Neuronal stem cell (in vitro differentiated cells): ENCODE data around the gene UGCG.

Source experiments
- DNase-seq: peaks from one replicate; pipeline ENCODE4 v3.0.0-alpha.2; 2013; ENCODE audit warnings: low spot score
- H2AFZ ChIP-seq: one replicate; pipeline ENCODE4 v1.6.1; 2013; ENCODE audit warnings: mild to moderate bottlenecking, low read length, inconsistent platforms
- H2AK5ac ChIP-seq: 2 replicates; pipeline ENCODE4 v1.6.1; 2013; ENCODE audit warnings: low read depth, mild to moderate bottlenecking, inconsistent platforms, low read length, moderate library complexity, mixed read lengths
- H2BK120ac ChIP-seq: 2 replicates; pipeline ENCODE4 v1.6.1; 2013; ENCODE audit warnings: low read depth, mild to moderate bottlenecking, inconsistent platforms, low read length, moderate library complexity, mixed read lengths
- H2BK12ac ChIP-seq: one replicate; pipeline ENCODE4 v1.6.1; 2013; ENCODE audit warnings: low read length, inconsistent platforms
- H2BK15ac ChIP-seq: 2 replicates; pipeline ENCODE4 v1.6.1; 2013; ENCODE audit warnings: mild to moderate bottlenecking, low read length, inconsistent platforms, mixed read lengths
- H2BK5ac ChIP-seq: one replicate; pipeline ENCODE4 v1.6.1; 2013; ENCODE audit warnings: inconsistent platforms, mild to moderate bottlenecking, low read length, moderate library complexity
- H3K14ac ChIP-seq: one replicate; pipeline ENCODE4 v1.6.1; 2013; ENCODE audit warnings: low read length, inconsistent platforms
- H3K18ac ChIP-seq: 2 replicates; pipeline ENCODE4 v1.6.1; 2013; ENCODE audit warnings: low read length, inconsistent platforms
- H3K23ac ChIP-seq: 2 replicates; pipeline ENCODE4 v1.6.1; 2013; ENCODE audit warnings: low read depth, mild to moderate bottlenecking, mixed read lengths, low read length, inconsistent platforms; ENCODE audit not compliant: poor library complexity
- H3K27ac ChIP-seq: replicated peaks from 3 replicates; pipeline ENCODE4 v1.5.1; 2013; ENCODE audit warnings: low read length, inconsistent platforms
- H3K27me3 ChIP-seq, 3 experiments: 2 replicates each; pipeline ENCODE4 v1.6.1; 2013; ENCODE audit warnings: low read length in 3 of 3, mild to moderate bottlenecking in 2 of 3, inconsistent platforms in 1 of 3, low read depth in 1 of 3, mixed read lengths in 1 of 3, moderate library complexity in 1 of 3; ENCODE audit not compliant: control insufficient read depth in 3 of 3, insufficient read depth in 3 of 3
- H3K36me3 ChIP-seq, 2 donors: replicated peaks in 1 of 2; 2 replicates each; pipeline ENCODE4 v1.6.1; 2013; ENCODE audit warnings: low read length in 2 of 2; ENCODE audit not compliant: control insufficient read depth in 2 of 2, insufficient read depth in 2 of 2
- H3K4ac ChIP-seq: 2 replicates; pipeline ENCODE4 v1.6.1; 2013; ENCODE audit warnings: inconsistent platforms, mild to moderate bottlenecking, low read length, moderate library complexity
- H3K4me1 ChIP-seq, 2 donors: 1 replicate in 1 of 2; 2 replicates in 1 of 2; pipeline ENCODE4 v1.6.1; 2013; ENCODE audit warnings: low read length in 2 of 2, low read depth in 1 of 2; ENCODE audit not compliant: control insufficient read depth in 2 of 2, insufficient read depth in 1 of 2
- H3K4me2 ChIP-seq: one replicate; pipeline ENCODE4 v1.6.1; 2013; ENCODE audit warnings: mild to moderate bottlenecking, low read length, inconsistent platforms; ENCODE audit not compliant: insufficient read depth, poor library complexity, severe bottlenecking
- H3K4me3 ChIP-seq, 2 donors: 2 replicates each; pipeline ENCODE4 v1.5.1; 2013; ENCODE audit warnings: low read length in 2 of 2, mild to moderate bottlenecking in 2 of 2, inconsistent platforms in 1 of 2, moderate library complexity in 1 of 2
- H3K79me1 ChIP-seq: one replicate; pipeline ENCODE4 v1.6.1; 2013; ENCODE audit warnings: low read depth, mild to moderate bottlenecking, inconsistent platforms, low read length, moderate library complexity
- H3K9ac ChIP-seq: one replicate; pipeline ENCODE4 v1.6.1; 2013; ENCODE audit warnings: mild to moderate bottlenecking, low read depth, low read length, inconsistent platforms; ENCODE audit not compliant: poor library complexity
- H3K9me3 ChIP-seq, 2 donors: replicated peaks in 1 of 2; 2 replicates each; pipeline versions ENCODE3 to v1.6.1; 2013; ENCODE audit warnings: low read length in 2 of 2, mild to moderate bottlenecking in 2 of 2, inconsistent platforms in 1 of 2, low read depth in 1 of 2, mixed read lengths in 1 of 2, moderate library complexity in 1 of 2; ENCODE audit not compliant: control insufficient read depth in 2 of 2, insufficient read depth in 1 of 2
- H4K8ac ChIP-seq: one replicate; pipeline ENCODE4 v1.6.1; 2013; ENCODE audit warnings: low read depth, mild to moderate bottlenecking, inconsistent platforms, low read length, moderate library complexity
- H4K91ac ChIP-seq: one replicate; pipeline ENCODE4 v1.6.1; 2013; ENCODE audit warnings: low read length, low read depth, mild to moderate bottlenecking, inconsistent platforms; ENCODE audit not compliant: poor library complexity
- WGBS, 2 donors: extraction: QIAGEN DNeasy Blood & Tissue Kit; methylation state at CpG; one replicate each; pipeline ENCODE4 v1.1.7; 2013; ENCODE audit warnings: missing lambda C conversion rate in 2 of 2, mixed read lengths in 1 of 2; ENCODE audit not compliant: insufficient read length in 2 of 2, insufficient replicate concordance in 1 of 2; ENCODE audit errors: extremely low coverage in 2 of 2; 5-methylcytosine and 5-hydroxymethylcytosine counted together

The UGCG gene

DNA sequence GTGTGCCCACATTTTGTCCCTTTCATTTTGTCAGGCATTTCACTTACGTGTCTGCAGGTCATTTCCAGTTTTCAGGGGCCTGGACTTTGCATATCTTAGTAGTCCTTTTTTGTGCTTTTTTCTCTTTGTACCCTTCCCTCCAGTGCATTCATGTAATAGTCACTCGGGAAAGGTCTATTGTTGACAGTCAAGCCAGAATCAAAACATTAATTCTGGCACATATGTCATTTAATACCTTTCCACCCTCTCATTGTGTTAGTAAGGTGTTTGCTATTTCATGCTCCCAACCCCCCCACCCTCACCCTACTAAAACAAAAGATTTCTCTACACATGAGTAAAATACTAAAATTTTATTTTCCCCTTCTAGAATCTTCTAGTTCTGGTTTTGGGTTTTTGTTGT is 42.7 kb downstream of the UGCG start:
- no peak overlapping the region for H3K4ac ChIP-seq
- peaks cover 0 to 17% of the 10 kb centered on the region in 2 donors for H3K36me3 ChIP-seq
- no peak overlapping the region for H4K8ac ChIP-seq
- H2BK120ac ChIP-seq: no peak overlapping the region
- no peak overlapping the region for H2AK5ac ChIP-seq
- H4K91ac ChIP-seq: no peak overlapping the region
- H3K23ac ChIP-seq: no peak overlapping the region
- H3K27me3 ChIP-seq: no peaks in the 10 kb centered on the region
- H3K9ac ChIP-seq: no peak overlapping the region
- H2BK15ac ChIP-seq: no peak overlapping the region
- no peak overlapping the region for H3K4me3 ChIP-seq
- no peak overlapping the region for H2BK12ac ChIP-seq
- no CpG with 5 or more reads among the region's 2 CpGs for WGBS, 2 donors
- H3K4me1 ChIP-seq: no peaks in the 10 kb centered on the region
- no peaks in the 10 kb centered on the region for H3K79me1 ChIP-seq
- no peak overlapping the region for H3K18ac ChIP-seq
- no peak overlapping the region for H3K14ac ChIP-seq
- no peaks in the 10 kb centered on the region for H3K9me3 ChIP-seq
- no peak overlapping the region for H2BK5ac ChIP-seq
- H3K4me2 ChIP-seq: no peak overlapping the region
- DNase-seq: no peak
- H2AFZ ChIP-seq: no peak overlapping the region
- no peak overlapping the region for H3K27ac ChIP-seq

GRCh38 chr9:111940697-111941096 is 44.1 kb downstream of the UGCG start:
- no peak overlapping the region for H3K4ac ChIP-seq
- H2AFZ ChIP-seq: no peak overlapping the region
- H2BK5ac ChIP-seq: no peak overlapping the region
- H2AK5ac ChIP-seq: no peak overlapping the region
- no peaks in the 10 kb centered on the region for H3K9me3 ChIP-seq
- no peaks in the 10 kb centered on the region for H3K4me1 ChIP-seq
- H4K8ac ChIP-seq: no peak overlapping the region
- H3K36me3 ChIP-seq: peaks cover 0 to 3% of the 10 kb centered on the region in 2 donors
- H3K14ac ChIP-seq: no peak overlapping the region
- no peak overlapping the region for H3K4me2 ChIP-seq
- H3K27me3 ChIP-seq: no peaks in the 10 kb centered on the region
- no peak overlapping the region for H3K23ac ChIP-seq
- no peak overlapping the region for H3K27ac ChIP-seq
- H3K79me1 ChIP-seq: no peaks in the 10 kb centered on the region
- no peak for DNase-seq
- no peak overlapping the region for H4K91ac ChIP-seq
- no CpG with 5 or more reads among the region's 3 CpGs for WGBS, 2 donors
- no peak overlapping the region for H2BK15ac ChIP-seq
- no peak overlapping the region for H2BK120ac ChIP-seq
- H2BK12ac ChIP-seq: no peak overlapping the region
- no peak overlapping the region for H3K9ac ChIP-seq
- H3K4me3 ChIP-seq: no peak overlapping the region
- H3K18ac ChIP-seq: no peak overlapping the region

- Histone ChIP-seq H3K9ac (no peak overlapping the region), H3K23ac (no peak overlapping the region), H2BK5ac (no peak overlapping the region), H2AFZ (no peak overlapping the region), H3K4me3 (no peak overlapping the region), H3K4me1 (no peaks in the 10 kb centered on the region), H2BK12ac (no peak overlapping the region), H4K91ac (no peak overlapping the region), H2BK120ac (no peak overlapping the region), H3K4me2 (no peak overlapping the region), H3K36me3 (no peaks in the 10 kb centered on the region), H3K79me1 (no peaks in the 10 kb centered on the region), H3K14ac (no peak overlapping the region), H3K27me3 (no peaks in the 10 kb centered on the region), H2AK5ac (no peak overlapping the region), H3K9me3 (no peaks in the 10 kb centered on the region), H4K8ac (no peak overlapping the region), H3K18ac (no peak overlapping the region), H3K27ac (no peak overlapping the region), H2BK15ac (no peak overlapping the region), H3K4ac (no peak overlapping the region)
- no CpG with 5 or more reads among the region's 4 CpGs for WGBS, 2 donors
- no peak for DNase-seq
These were observed 46.6 kb downstream of the UGCG start for GRCh38 chr9:111943200-111943599.

DNA sequence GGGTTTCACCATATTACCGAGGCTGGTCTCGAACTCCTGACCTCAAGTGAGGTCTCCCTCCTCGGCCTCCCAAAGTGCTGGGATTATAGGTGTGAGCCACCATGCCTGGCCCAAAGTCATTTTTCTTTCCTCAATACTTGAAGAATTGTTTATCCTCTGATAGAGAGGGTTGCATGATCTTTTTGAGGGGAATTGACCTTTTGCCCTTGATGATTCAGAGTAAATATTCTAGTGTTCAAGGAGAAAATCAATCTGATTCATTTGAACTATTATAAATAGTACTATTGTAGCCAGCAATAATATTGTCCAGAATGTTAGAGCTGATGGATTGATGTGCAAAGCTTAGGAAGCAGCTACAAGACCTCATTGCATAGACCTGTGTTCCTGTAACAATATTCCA is 47.1 kb downstream of the UGCG start:
- H3K23ac ChIP-seq: no peak overlapping the region
- H2BK5ac ChIP-seq: no peak overlapping the region
- H2AFZ ChIP-seq: no peak overlapping the region
- H3K4me3 ChIP-seq: no peak overlapping the region
- H2AK5ac ChIP-seq: no peak overlapping the region
- no peak overlapping the region for H4K91ac ChIP-seq
- no peaks in the 10 kb centered on the region for H3K36me3 ChIP-seq
- DNase-seq: no peak
- H2BK12ac ChIP-seq: no peak overlapping the region
- H3K27me3 ChIP-seq: no peaks in the 10 kb centered on the region
- no peak overlapping the region for H3K4ac ChIP-seq
- H3K18ac ChIP-seq: no peak overlapping the region
- H2BK15ac ChIP-seq: no peak overlapping the region
- no peak overlapping the region for H3K27ac ChIP-seq
- no peaks in the 10 kb centered on the region for H3K9me3 ChIP-seq
- H2BK120ac ChIP-seq: no peak overlapping the region
- no peak overlapping the region for H3K9ac ChIP-seq
- H3K4me1 ChIP-seq: no peaks in the 10 kb centered on the region
- no peak overlapping the region for H3K4me2 ChIP-seq
- H4K8ac ChIP-seq: no peak overlapping the region
- H3K14ac ChIP-seq: no peak overlapping the region
- WGBS, 2 donors: no CpG with 5 or more reads among the region's 3 CpGs
- H3K79me1 ChIP-seq: no peaks in the 10 kb centered on the region
